CD4-positive, alpha-beta T cell treated with Interleukin-4 for 4 hours (primary cell): Measurements from ENCODE around the gene ANO6.

Source experiments
- DNase-seq: peaks from one replicate; pipeline ENCODE4 v3.0.0-alpha.2; 2020

Gene ANO6

GRCh38 chr12:45415393-45415817 is 199.5 kb downstream of the ANO6 start:
- no peak for DNase-seq

- DNase-seq, result no peak
These were observed 200.2 kb downstream of the ANO6 start for GRCh38 chr12:45416126-45416525.

GRCh38 chr12:45418520-45418919 is 202.6 kb downstream of the ANO6 start:
- no peak for DNase-seq

- no peak for DNase-seq
These were observed 203.5 kb downstream of the ANO6 start for GRCh38 chr12:45419317-45419814.

GRCh38 chr12:45421736-45422135 is 205.8 kb downstream of the ANO6 start:
- DNase-seq, result no peak

- no peak for DNase-seq
These were observed 208.0 kb downstream of the ANO6 start for GRCh38 chr12:45423931-45424330.

GRCh38 chr12:45425426-45425825 is 209.5 kb downstream of the ANO6 start:
- DNase-seq, result no peak

GRCh38 chr12:45426294-45426693 is 210.4 kb downstream of the ANO6 start:
- DNase-seq, result no peak

- no peak for DNase-seq
These were observed 211.1 kb downstream of the ANO6 start for GRCh38 chr12:45427042-45427441.

GRCh38 chr12:45429831-45430230 is 213.9 kb downstream of the ANO6 start:
- no peak for DNase-seq

- no peak for DNase-seq
These were observed 215.2 kb downstream of the ANO6 start for GRCh38 chr12:45431126-45431525.

- no peak for DNase-seq
These were observed 216.8 kb downstream of the ANO6 start for GRCh38 chr12:45432710-45433109.

- DNase-seq, result no peak
These were observed 217.6 kb downstream of the ANO6 start for GRCh38 chr12:45433441-45433868.

GRCh38 chr12:45434094-45434493 is 218.2 kb downstream of the ANO6 start:
- no peak for DNase-seq

GRCh38 chr12:45435945-45436710 is 220.2 kb downstream of the ANO6 start:
- peak; percentile 6 for DNase-seq

GRCh38 chr12:45439039-45439438 is 223.1 kb downstream of the ANO6 start:
- DNase-seq, result no peak

- no peak for DNase-seq
These were observed 230.1 kb downstream of the ANO6 start for GRCh38 chr12:45446013-45446412.

- no peak for DNase-seq
These were observed 242.3 kb downstream of the ANO6 start for GRCh38 chr12:45458238-45458637.

- DNase-seq, result no peak
These were observed 243.2 kb downstream of the ANO6 start for GRCh38 chr12:45458854-45459807.

GRCh38 chr12:45462506-45462905 is 246.6 kb downstream of the ANO6 start:
- DNase-seq, result no peak

- DNase-seq, result no peak
These were observed 248.8 kb downstream of the ANO6 start for GRCh38 chr12:45464699-45465098.

GRCh38 chr12:45468751-45469615 is 253.1 kb downstream of the ANO6 start:
- no peak for DNase-seq

- DNase-seq, result no peak
These were observed 254.0 kb downstream of the ANO6 start for GRCh38 chr12:45469902-45470301.
